ENCODE data around the gene PLCB2.

- no peak for TF ChIP-seq CTCF (IDR thresholded peaks at IDR 0.05; ENCODE audit: insufficient read depth, low read length)
- no peak for TF ChIP-seq POLR2AphosphoS5 (IDR thresholded peaks at IDR 0.05; ENCODE audit: low read depth)
Observed at GRCh38 chr15:40306908-40307307, 827 bp downstream of the PLCB2 start.
